HL-60/S4 (cell line): ENCODE measurements around the gene SLC25A27.
"Not testable (repeated sequence)": the region's sequence is repeated elsewhere in the genome, so short reads cannot be mapped to it uniquely, and the experiment has no call there.

Source experiments
- in situ Hi-C: fragments of 300-500 bp; cut with MboI; formaldehyde crosslinking; loops from 2 replicates; pipeline ENCODE4 v1.14.3; 2022; ENCODE audit warnings: low sequenced_read_pairs

The SLC25A27 gene, protein sequence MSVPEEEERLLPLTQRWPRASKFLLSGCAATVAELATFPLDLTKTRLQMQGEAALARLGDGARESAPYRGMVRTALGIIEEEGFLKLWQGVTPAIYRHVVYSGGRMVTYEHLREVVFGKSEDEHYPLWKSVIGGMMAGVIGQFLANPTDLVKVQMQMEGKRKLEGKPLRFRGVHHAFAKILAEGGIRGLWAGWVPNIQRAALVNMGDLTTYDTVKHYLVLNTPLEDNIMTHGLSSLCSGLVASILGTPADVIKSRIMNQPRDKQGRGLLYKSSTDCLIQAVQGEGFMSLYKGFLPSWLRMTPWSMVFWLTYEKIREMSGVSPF

DNA sequence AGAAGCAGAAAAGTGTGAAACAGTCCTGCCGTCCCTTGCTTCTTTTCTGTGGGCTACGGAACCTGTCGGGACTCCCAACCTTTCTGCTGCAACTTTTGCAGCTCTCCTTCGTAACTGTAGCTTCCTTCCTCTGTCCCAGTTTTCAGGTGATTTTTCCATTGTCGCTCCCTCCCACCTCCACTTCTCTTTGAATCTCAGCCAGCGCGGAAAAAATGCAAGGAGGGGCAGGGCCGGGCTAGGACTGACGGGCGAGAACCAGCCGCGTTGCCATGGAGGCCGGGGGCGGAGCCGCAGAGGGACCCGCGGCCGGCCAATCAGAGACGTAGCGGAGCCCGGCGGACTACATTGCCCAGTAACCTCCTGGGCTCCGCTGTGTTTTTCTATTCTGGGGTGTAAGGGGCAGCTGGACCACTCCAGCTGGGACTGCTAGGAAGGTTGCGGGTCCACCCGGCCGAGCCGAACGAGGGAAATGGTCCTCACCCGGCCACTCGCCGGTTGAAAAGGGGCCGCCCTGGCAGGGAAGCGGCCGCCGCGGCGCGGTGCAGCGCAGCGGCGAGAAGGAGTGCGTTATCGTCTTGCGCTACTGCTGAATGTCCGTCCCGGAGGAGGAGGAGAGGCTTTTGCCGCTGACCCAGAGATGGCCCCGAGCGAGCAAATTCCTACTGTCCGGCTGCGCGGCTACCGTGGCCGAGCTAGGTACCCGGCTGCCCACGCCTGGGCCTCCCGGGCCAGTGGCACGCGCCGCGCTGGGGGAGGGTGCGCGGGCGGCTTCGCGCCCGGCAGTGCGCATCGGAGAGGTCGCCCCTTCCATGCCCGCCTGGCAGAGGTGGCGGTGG, at the start of gene SLC25A27, which contains the start of gene CYP39A1:
Gene SLC25A27 (plus strand): TSS at position 373 of the 836 bp plus-strand sequence. CDS start 218 bp downstream, at position 591.
Gene CYP39A1 (minus strand): TSS at position 216 of the 836 bp plus-strand sequence. CDS start 236 bp downstream, outside the sequence.
- in situ Hi-C loops, result no loop called here

DNA sequence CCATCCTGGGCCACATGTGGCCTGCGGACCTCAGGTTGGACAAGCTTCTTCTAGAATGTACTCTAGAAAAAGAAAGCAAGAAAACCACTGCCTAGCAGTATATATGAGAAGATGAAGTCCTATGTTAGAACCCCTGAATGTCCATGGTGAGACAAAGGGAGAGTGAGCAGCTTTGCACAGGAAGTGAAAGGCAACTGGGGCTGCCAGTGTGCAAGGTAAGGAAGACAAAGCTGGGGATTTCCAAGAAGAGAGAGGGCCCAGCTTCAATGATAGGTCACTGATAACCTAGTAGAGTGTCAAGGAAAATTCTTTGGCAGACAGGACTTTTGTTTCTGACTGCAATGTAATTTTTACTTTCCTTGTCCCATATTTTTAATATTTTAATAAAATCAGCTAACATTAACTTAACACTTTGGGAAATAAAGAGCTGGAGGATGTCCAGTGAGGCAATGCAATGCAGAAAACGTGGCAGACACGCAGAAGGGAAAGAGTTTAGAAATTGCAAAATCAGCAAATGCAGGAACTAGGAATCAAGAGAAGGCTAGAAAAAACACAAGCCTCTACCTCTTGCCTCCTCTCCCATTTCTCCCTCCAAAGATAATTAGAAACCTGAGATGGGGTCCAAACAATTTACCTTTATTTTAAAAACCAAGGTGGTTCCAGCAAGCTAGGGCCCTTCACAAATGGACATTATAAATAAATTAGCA, 47.5 kb upstream of the SLC25A27 start:
- in situ Hi-C loops, result no loop called here

GRCh38 chr6:46606338-46606737, 46.4 kb upstream of the SLC25A27 start:
- in situ Hi-C loops, result no loop called here

GRCh38 chr6:46610862-46611553, 41.8 kb upstream of the SLC25A27 start:
- in situ Hi-C loops, result no loop called here

DNA sequence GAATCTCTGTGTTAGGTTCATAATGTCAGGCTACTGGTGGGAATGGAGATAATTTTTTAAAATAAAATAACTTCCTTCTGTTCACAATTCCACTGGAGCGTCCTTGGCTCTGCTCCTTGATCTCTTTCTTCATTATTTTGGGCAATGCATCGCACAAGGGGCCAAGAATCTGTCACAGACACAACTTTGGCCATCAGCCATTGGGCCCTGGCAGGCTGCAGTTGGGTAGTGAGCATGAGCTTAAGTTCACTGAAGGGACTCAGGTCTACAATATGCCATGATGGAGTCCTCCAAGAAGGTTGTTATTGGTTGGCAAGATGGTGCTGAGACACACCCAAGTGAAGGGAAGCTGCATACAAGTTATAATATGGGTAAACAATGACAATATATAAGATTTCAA, 40.1 kb upstream of the SLC25A27 start:
- in situ Hi-C loops, result no loop called here

DNA sequence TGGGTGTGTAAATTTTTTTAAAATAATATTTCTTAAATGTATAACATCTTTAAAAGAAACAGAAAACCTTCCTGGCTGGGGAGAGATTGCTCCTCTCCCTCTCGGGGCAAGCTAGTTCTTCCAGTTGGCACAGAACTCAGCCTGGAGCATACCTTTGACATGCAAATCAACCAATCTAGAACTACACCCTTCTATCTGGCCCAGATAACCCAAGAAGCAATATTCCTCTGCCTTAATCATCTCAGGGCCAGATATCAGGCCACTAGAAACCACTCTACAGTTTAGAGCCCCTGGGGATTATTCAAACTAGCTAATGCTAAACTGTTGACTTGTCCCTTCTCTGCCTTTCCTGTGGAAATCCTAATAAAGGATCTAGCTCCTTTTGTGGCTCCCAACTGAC, 34.0 kb upstream of the SLC25A27 start:
- in situ Hi-C loops, result no loop called here

- in situ Hi-C loops, result no loop called here
Observed at GRCh38 chr6:46626228-46626909, 26.4 kb upstream of the SLC25A27 start.

- in situ Hi-C loops, result no loop called here
Observed at GRCh38 chr6:46626976-46627375, 25.8 kb upstream of the SLC25A27 start.

GRCh38 chr6:46628498-46628897, 24.3 kb upstream of the SLC25A27 start:
- in situ Hi-C loops, result no loop called here

DNA sequence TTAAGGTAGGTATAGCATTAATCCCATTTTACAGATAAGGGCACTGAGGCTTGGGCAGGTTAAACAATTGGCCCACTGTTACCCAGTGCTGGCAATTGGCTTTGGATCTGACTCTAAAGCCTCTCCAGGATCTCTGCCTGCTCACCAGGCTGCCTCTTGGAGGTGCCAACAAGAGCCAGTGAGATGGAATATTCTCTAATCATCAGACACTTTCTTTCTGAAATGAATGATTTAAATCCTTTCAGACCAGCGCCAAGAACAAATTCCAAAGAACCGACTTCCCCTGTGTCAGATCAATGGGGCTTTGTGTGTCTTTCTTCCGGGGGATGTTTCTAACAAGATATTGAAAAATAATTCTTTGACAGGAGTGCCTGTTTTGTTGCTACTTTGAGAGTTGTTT, 23.8 kb upstream of the SLC25A27 start:
- in situ Hi-C loops, result no loop called here

GRCh38 chr6:46629691-46630090, 23.1 kb upstream of the SLC25A27 start:
- in situ Hi-C loops, result no loop called here

- in situ Hi-C loops, result no loop called here
Observed at GRCh38 chr6:46632053-46632452, 20.7 kb upstream of the SLC25A27 start.

- in situ Hi-C loops, result no loop called here
Observed at GRCh38 chr6:46635462-46635861, 17.3 kb upstream of the SLC25A27 start.

- in situ Hi-C loops, result no loop called here
Observed at GRCh38 chr6:46637145-46637544, 15.6 kb upstream of the SLC25A27 start.

GRCh38 chr6:46637933-46638332, 14.8 kb upstream of the SLC25A27 start:
- in situ Hi-C loops, result no loop called here

DNA sequence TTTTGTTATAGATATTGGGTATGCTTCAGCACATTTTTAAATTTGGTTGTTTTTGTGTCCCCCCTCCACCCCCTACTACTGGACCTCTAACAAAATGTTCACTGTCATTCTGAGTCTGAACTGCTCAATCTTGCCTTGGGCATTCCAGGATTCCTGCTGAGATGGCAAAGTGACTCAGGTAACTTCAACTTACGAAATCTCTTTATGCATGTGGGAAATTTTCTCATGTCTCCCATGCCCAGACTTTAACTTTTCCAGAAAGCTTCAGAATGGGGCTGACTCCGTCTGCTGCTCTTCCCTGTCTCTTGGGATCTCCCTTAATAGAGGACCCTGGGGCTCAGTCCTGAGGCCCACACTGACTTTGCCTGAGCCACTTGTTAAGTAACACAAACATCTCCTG, 14.1 kb upstream of the SLC25A27 start:
- in situ Hi-C loops, result no loop called here

GRCh38 chr6:46642928-46643751, 9.6 kb upstream of the SLC25A27 start:
- in situ Hi-C loops, result no loop called here

GRCh38 chr6:46645265-46645664, 7.5 kb upstream of the SLC25A27 start:
- in situ Hi-C loops, result no loop called here

- in situ Hi-C loops, result not testable (repeated sequence)
Observed at GRCh38 chr6:46648108-46648507, 4.7 kb upstream of the SLC25A27 start.
